Frontal cortex (tissue), 4 donors: ENCODE measurements around the gene STX2. TPM values are rescaled to one million over a fixed set of nuclear protein-coding genes. Genes with fewer than 3 reads are reported as not detected.

Experiments used
- DNase-seq, 2 donors: peaks; one replicate each; pipeline ENCODE4 v3.0.0; 2012; ENCODE audit warnings: low spot score in 2 of 2
- FAIRE-seq: peaks from 2 replicates; lab custom pipeline; 2012; peaks lifted over from hg19 to GRCh38; lab: Jason Lieb, UNC
- total RNA-seq: library from RNA; depleted of rRNA; stranded (reverse); fragments of >200 nt; gene quantifications from one replicate; pipeline ENCODE4 v1.2.3, GENCODE V29; 2014
- donor health status: control.
- donor health status: control.
- donor health status: control.

The STX2 gene
- total RNA-seq, 1 donor from 2014 or later: 21.2 TPM

GRCh38 chr12:130835436-130835835, 3.6 kb downstream of the STX2 start:
- FAIRE-seq: no peak
- DNase-seq: no peak

- FAIRE-seq (no peak), DNase-seq (no peak)
Observed at GRCh38 chr12:130835011-130835410, 4.0 kb downstream of the STX2 start.

DNA sequence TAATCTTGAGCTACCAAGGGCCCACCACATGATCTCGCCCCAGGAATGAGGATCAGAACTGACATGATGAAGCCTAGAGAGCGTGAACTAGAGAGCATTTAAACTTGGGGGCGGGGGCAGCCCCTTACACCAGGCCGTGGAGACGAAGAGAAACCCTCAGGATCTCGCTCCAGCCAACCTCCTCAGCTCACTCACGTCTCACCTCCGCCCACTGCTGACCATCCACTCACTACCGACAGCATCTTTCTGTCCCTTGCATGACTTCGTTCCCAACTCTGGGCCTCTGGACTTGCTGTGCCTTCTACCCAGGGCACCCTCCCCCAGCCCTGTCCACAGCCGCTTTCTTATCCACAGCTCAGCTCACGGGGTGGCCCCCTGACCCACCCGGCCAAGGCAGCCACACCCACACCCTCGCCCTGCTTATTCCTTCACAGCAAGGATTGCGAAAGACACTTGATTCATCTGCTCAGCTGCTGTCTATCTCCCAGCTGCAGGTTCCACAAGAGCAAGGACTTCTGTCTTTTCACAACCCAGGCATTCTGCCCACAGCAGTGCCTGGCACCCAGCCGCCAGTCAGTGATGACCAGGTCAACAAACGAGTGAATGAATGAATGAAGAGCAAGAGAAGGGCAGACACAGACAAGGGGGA, 6.4 kb downstream of the STX2 start:
- no peak for DNase-seq
- no peak for FAIRE-seq

DNA sequence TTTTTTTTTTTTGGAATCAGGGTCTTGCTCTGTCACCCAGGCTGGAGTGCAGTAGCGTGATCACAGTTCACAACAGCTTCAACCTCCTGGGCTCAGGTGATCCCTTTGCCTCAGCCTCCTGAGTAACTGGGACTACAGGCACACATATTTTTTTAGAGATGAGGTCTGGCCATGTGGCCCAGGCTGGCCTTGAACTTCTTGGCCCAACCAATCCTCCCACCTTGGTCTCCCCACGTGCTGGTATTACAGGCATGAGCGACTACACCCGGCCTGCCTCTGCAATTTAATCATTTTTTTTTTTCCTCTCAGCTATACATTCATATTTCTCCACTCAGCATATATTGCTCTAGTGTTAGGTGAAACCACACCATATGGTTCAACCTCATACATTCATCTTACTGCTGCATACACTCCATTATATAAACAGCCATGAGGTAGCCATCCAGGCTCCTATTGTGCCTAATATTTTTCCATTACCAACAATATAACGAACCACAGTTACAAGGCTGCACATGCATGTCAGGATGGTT, 7.1 kb downstream of the STX2 start:
- DNase-seq (no peak), FAIRE-seq (no peak)

DNA sequence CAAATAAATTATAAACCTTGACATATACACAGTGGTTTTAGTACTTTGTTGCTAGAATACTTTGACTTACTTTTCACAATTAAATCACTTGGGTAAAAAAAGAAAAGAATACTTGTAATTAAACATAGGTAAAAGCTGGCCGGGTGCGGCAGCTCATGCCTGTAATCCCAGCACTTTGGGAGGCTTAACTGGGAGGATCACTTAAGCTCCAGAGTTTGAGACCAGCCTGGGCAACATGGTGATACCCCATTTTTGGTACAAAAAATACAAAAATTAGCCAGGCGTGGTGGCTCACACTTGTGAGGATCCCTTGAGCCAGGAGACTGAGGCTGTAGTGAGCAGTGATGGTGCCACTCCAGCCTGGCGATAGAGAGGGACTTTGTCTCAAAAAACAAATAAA, 7.8 kb downstream of the STX2 start:
- no peak for DNase-seq
- FAIRE-seq: no peak

GRCh38 chr12:130830246-130830551, 8.9 kb downstream of the STX2 start:
- DNase-seq (no peak), FAIRE-seq (no peak)

GRCh38 chr12:130829391-130830245, 9.4 kb downstream of the STX2 start:
- DNase-seq: no peak
- FAIRE-seq: no peak

GRCh38 chr12:130828895-130829294, 10.2 kb downstream of the STX2 start:
- FAIRE-seq: no peak
- DNase-seq: no peak

DNA sequence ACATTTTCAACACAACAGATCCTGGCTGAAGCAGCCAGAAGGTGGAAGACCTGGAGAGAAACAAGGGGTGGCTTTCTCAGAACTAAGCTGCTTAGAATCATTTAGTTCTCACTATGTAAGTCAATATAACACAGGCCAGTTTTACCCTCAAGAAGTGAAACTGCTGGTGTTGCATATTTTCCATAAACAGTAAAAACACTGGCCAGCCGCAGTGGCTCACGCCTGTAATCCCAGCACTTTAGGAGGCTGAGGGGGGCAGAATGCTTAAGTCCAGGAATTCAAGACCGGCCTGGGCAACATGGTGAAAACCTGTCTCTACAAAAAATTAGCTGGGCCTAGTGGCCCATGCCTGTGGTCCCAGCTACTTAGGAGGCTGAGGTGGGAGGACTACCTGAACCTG, 11.6 kb downstream of the STX2 start:
- no peak for FAIRE-seq
- no peak for DNase-seq

DNA sequence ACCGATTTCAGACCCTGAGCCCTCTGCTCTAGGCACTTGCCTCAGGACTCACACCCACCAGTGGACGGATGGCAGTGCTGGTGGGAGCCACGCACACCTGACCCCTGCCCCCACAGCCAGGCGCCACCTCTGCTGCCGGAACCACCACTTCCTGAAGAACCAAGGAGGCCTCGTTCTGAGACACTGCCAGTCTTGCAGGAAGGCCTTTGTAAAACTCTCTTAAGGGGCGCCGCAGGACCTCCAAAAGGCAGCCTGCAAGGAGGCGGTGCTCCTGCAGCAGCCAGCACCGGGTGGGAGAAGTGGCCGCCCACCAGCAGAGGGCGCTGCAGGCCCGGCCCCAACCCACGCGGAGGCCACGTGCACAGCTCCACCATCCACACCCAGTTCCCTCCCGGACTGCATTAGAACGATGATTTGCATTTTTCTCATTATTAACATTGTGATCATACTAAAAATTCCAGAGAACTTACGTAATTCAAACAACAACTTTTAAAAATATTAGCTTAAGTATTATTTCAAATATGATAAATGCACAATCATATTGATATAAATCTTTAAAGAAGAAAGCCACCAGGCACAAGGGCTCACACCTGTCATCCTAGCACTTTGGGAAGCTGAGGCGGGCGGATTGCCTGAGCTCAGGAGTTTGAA, 12.8 kb downstream of the STX2 start:
- DNase-seq (peak in 1 of 2 donors; percentile 47), FAIRE-seq (no peak)

GRCh38 chr12:130825771-130826150, 13.3 kb downstream of the STX2 start:
- FAIRE-seq: no peak
- DNase-seq: no peak

GRCh38 chr12:130819681-130820080, 19.4 kb downstream of the STX2 start:
- no peak for DNase-seq
- no peak for FAIRE-seq

DNA sequence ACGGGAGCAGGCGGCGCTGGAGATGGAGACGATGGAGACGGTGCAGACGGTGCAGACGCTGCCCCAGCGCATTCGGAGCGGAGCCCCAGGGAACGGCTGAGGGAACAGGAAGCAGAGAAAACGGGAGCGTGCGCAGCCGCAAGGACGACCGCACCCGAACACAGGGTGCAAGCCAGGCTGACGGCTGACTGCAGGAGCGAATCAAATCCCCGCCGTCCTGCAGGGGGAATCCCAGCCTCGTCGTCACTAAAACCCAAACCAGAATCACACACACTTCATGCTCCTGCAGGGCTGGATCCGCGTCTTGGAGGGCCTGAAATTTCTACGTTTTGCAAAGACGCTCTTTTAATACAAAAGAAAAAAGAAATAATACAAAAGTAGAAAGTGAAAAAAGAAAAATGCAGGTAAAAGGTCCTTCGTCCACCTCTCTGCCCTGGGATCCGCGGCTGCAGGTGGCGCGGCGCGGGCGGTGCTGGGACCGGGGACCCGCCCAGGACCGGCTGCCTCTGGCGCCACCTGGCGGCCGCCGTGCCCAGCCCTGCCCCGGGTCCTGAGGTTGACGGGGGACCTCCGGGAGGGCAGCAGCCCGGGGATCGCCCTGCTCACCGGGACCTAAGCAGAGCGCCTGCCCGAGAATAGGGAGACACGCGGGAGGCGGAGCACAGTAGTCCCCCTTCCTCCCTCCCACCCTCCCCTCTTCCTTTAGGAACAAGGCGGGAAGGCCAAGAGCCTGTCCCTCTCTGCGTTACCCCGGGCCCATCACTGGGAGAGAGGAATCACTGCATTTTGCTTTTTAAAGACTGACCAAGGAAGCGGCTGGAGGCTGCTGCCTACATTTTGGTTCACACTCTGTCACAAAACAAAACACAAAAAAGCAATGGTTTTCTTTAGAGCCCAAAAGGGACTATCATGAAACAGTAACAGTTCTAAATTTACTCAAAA, 20.1 kb downstream of the STX2 start:
- FAIRE-seq (no peak), DNase-seq (peak; percentile 71 to 80)

DNA sequence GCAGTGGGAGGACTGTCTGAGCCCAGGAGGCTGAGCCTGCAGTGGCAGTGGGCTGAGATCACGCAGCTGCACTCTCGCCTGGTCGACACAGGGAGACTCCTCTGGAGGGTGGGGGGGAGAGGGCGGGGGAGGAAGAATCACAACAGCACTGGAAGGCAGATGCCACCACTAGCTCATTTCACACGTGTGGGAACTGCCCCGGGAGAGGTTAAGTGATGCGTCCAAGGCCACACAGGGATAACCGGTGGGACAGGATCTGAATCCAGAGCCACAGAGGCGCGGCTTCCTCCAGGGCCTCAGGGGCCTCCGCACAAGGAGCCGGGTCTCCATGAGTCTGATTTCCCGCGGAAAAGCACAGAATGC, 20.8 kb downstream of the STX2 start:
- DNase-seq (no peak), FAIRE-seq (no peak)

- FAIRE-seq (no peak), DNase-seq (no peak)
Observed at GRCh38 chr12:130817804-130818203, 21.2 kb downstream of the STX2 start.

DNA sequence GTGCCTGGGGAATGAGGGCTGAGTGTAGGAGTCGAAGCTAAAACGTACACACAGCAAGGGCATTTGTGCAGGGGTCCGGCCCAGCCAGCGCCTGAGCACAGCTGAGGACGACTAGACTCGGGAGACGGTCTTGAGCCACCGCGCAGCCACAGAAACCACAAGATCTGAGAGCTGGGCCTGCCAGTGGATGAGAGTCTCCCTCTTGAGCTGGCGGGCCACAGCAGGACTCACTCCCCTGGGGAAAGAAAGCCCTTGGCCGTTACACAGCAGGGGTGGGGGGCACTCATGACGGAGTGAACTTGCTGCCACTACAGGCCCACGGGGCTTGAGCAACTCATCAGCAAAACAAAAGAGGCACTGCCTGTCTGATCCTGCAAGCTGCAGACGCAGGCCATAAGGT, 23.0 kb downstream of the STX2 start:
- DNase-seq: no peak

GRCh38 chr12:130815028-130815741, 23.9 kb downstream of the STX2 start:
- FAIRE-seq (no peak), DNase-seq (no peak)

More for the DNA sequence above, 23.0 kb downstream of the STX2 start:
- FAIRE-seq: no peak

GRCh38 chr12:130813949-130814348, 25.1 kb downstream of the STX2 start:
- FAIRE-seq: no peak
- DNase-seq: no peak

DNA sequence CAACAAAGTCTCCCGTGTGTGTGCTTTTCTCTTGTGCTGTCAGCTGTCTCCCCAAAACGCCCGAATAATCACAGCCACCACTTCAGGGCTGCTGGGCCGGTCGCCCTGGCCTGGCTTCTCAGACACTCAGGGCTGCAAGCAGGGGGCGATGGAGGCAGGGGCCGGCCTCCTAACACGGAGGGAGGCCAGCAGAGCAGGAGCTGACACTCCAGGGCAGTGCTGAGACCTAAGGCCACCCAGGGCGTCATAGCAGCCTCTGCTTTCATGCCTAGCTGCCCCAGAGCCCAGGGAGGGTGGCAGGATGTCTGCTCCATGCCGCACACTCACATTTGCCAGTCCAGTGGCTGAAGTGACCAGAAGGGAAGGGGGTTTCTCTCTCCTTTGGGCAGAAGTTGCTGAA, 25.6 kb downstream of the STX2 start:
- DNase-seq (no peak), FAIRE-seq (no peak)
